HG02970 (cell line): ENCODE results near the gene FEM1C.
"Not testable (repeated sequence)": the region's sequence is repeated elsewhere in the genome, so short reads cannot be mapped to it uniquely, and the experiment has no call there.

Source experiments
- ATAC-seq: cut with Tn5 transposase; IDR thresholded peaks from one replicate; pipeline ENCODE4 v1.9.1; 2021; ENCODE audit warnings: mild to moderate bottlenecking, moderate library complexity, moderate number of reproducible peaks; ENCODE audit not compliant: unreplicated experiment, low FRiP score

Gene FEM1C

GRCh38 chr5:115480900-115481299 lies 63.7 kb downstream of the FEM1C start:
- no peak for ATAC-seq

- ATAC-seq: no peak
These were observed 64.3 kb downstream of the FEM1C start for GRCh38 chr5:115480271-115480670.

GRCh38 chr5:115479166-115479873 lies 65.3 kb downstream of the FEM1C start:
- not testable (repeated sequence) for ATAC-seq

GRCh38 chr5:115478281-115478680 lies 66.3 kb downstream of the FEM1C start:
- no peak for ATAC-seq

- no peak for ATAC-seq
These were observed 67.0 kb downstream of the FEM1C start for GRCh38 chr5:115477581-115477980.

- ATAC-seq: no peak
These were observed 68.8 kb downstream of the FEM1C start for GRCh38 chr5:115475788-115476187.

GRCh38 chr5:115472271-115473025 lies 72.1 kb downstream of the FEM1C start:
- no peak for ATAC-seq

GRCh38 chr5:115471345-115472063 lies 73.1 kb downstream of the FEM1C start:
- ATAC-seq: no peak

- no peak for ATAC-seq
These were observed 73.7 kb downstream of the FEM1C start for GRCh38 chr5:115470921-115471320.
